Breast epithelium (tissue), 3 donors: ENCODE data around the gene NRG3.

Experiments used
- POLR2A ChIP-seq: fragments of 450-650 bp; IDR thresholded peaks from one replicate; pipeline ENCODE4 v1.6.1; 2016; ENCODE audit warnings: antibody characterized with exemption, mild to moderate bottlenecking, moderate library complexity
- POLR2AphosphoS5 ChIP-seq, 3 donors: sonication (generic); formaldehyde crosslinking; IDR thresholded peaks; one replicate each; pipeline ENCODE4 v1.6.1; 2017; ENCODE audit warnings: antibody characterized with exemption in 3 of 3
- TF ChIP-seq, protein P1 (sequence below), 3 donors: fragments of 450-650 bp; IDR thresholded peaks; one replicate each; pipeline ENCODE4 v1.5.1; 2016 to 2017; ENCODE audit warnings: antibody characterized with exemption in 3 of 3, mild to moderate bottlenecking in 3 of 3, moderate library complexity in 3 of 3

DNA sequence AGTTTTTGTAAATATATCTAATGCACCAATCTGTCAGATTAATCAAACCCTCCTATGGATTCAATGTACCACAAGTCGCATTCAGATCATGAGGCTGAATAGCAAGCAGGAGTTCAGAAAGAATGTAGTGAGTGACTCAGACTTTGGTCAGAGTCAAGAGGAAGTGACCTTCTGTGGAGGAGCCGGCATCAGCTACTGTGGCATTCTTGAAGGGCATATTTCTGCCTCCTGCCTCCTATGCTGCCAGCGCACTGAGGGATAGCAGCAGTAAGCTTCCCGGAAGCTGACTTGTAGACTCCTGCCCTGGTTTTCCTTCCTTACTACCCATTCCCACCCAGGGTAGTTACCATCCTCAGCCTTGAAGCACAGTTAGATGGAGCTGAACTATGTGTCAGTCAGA is 867.5 kb downstream of the NRG3 start:
- no peak for TF ChIP-seq POLR2A
- no peak for TF ChIP-seq POLR2AphosphoS5 (IDR thresholded peaks at IDR 0.05)
- TF ChIP-seq, protein P1, sequence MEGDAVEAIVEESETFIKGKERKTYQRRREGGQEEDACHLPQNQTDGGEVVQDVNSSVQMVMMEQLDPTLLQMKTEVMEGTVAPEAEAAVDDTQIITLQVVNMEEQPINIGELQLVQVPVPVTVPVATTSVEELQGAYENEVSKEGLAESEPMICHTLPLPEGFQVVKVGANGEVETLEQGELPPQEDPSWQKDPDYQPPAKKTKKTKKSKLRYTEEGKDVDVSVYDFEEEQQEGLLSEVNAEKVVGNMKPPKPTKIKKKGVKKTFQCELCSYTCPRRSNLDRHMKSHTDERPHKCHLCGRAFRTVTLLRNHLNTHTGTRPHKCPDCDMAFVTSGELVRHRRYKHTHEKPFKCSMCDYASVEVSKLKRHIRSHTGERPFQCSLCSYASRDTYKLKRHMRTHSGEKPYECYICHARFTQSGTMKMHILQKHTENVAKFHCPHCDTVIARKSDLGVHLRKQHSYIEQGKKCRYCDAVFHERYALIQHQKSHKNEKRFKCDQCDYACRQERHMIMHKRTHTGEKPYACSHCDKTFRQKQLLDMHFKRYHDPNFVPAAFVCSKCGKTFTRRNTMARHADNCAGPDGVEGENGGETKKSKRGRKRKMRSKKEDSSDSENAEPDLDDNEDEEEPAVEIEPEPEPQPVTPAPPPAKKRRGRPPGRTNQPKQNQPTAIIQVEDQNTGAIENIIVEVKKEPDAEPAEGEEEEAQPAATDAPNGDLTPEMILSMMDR (IDR thresholded peaks at IDR 0.05), result no peak
